NB4 (cell line): ENCODE measurements around the gene STING1.

Experiments
- CTCF ChIP-seq: IDR thresholded peaks from one replicate; pipeline ENCODE4 v1.5.1; 2012; ENCODE audit warnings: low read depth, low read length
- MAX ChIP-seq: IDR thresholded peaks from 2 replicates; pipeline ENCODE4 v1.6.1; 2011; ENCODE audit warnings: low read depth, low read length
- POLR2A ChIP-seq: IDR thresholded peaks from 2 replicates; pipeline ENCODE4 v1.6.1; 2011; ENCODE audit warnings: mild to moderate bottlenecking; ENCODE audit not compliant: insufficient read length; ENCODE audit errors: extremely low read depth

GRCh38 chr5:139523635-139524445 lies 41.3 kb upstream of the STING1 start:
- TF ChIP-seq CTCF (no peak), MAX (no peak), POLR2A (no peak)
